SJSA1 (cell line): Measurements from ENCODE around the gene CXCL9. TPM values are rescaled to one million over a fixed set of nuclear protein-coding genes. Genes with fewer than 3 reads are reported as not detected.

Source experiments
- DNase-seq, 2 experiments: peaks; one replicate each; pipeline ENCODE4 v3.0.0-alpha.2; 2015 to 2020; ENCODE audit warnings: low spot score in 2 of 2, low read depth in 1 of 2
- H3K27ac ChIP-seq: fragments of 250-450 bp; sonication (Bioruptor Pico); 2 replicates; pipeline ENCODE4 v1.5.1; 2020; ENCODE audit warnings: mild to moderate bottlenecking, moderate library complexity
- H3K27me3 ChIP-seq: fragments of 250-450 bp; sonication (Bioruptor Pico); replicated peaks from 2 replicates; pipeline ENCODE4 v1.5.1; 2020; ENCODE audit warnings: mild to moderate bottlenecking, moderate library complexity
- H3K36me3 ChIP-seq: fragments of 250-450 bp; sonication (Bioruptor Pico); 2 replicates; pipeline ENCODE4 v1.5.1; 2020; ENCODE audit warnings: mild to moderate bottlenecking
- H3K4me1 ChIP-seq: fragments of 250-450 bp; sonication (Bioruptor Pico); replicated peaks from 2 replicates; pipeline ENCODE4 v1.6.1; 2021; ENCODE audit warnings: mild to moderate bottlenecking
- H3K4me3 ChIP-seq: fragments of 250-450 bp; sonication (Bioruptor Pico); 2 replicates; pipeline ENCODE4 v1.5.1; 2020; ENCODE audit warnings: mild to moderate bottlenecking
- H3K9me3 ChIP-seq: fragments of 250-450 bp; sonication (Bioruptor Pico); replicated peaks from 2 replicates; pipeline ENCODE4 v1.5.1; 2020; ENCODE audit warnings: mild to moderate bottlenecking
- total RNA-seq: library from RNA; depleted of rRNA; stranded (reverse); fragments of >200 nt; shearing (Covaris generic); gene quantifications from 2 replicates; pipeline ENCODE4 v1.2.3, GENCODE V29; 2014

CXCL9 gene
- total RNA-seq, 1 experiment from 2014 or later, result not detected

- H3K27ac ChIP-seq, result peak overlapping the region; percentile 17; the same call in 1 of the 2 replicates
- H3K27me3 ChIP-seq, result no peaks in the 10 kb centered on the region; the same call in 1 of the 2 replicates
- peaks cover 8% of the 10 kb centered on the region for H3K4me1 ChIP-seq
- peak overlapping the region; percentile 14 for H3K4me3 ChIP-seq
- H3K9me3 ChIP-seq, result no peaks in the 10 kb centered on the region
- peak in 1 of 2 experiments; percentile 34 for DNase-seq
- no peaks in the 10 kb centered on the region for H3K36me3 ChIP-seq
Measured at GRCh38 chr4:76028350-76028765, 21.0 kb upstream of the CXCL9 start.

DNA sequence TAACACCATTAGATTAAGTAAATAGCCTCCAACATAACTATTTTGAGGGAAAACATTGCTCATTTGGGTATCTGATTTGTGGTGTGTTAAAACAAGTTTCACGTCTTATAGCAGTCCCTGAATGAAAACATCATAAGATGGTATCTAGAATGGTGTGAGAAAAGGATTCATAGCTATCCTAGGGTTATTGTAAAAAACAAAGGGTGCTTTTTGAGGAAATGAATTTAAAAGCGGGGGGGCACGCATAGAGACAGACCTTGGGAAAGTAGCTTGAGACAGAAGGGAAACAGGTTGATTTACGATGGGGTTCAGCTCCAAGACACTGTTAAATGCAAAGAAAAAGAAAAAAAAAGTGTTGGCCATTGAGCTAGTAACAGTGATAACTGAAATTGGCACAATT lies 16.8 kb upstream of the CXCL9 start:
- Histone ChIP-seq H3K27ac (no peak overlapping the region), H3K9me3 (no peaks in the 10 kb centered on the region)

DNA sequence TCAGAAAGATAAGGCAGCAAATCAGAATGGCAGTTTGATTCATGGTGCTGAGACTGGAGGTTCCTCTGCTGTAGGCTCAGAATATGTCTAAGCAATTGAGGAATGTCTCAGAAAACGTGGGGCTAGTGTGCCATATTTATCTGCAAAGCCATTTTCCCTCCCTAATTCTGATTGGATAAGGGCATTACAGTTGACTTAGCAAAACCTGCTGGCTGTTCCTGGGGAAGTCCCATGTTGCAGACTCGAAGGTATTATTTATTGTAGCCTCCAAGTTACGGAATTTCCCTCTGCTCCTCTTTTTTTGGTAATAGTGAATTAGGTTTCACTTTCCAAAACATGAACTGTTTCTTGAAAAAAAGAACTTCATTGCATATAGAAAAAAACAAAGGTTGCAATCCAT lies 16.1 kb upstream of the CXCL9 start, which contains the start of gene CXCL10:
Gene CXCL10, minus strand, starts transcription at position 109 of the 400 bp plus-strand sequence. Its CDS starts 66 bp downstream, at position 43.
- Histone ChIP-seq H3K9me3 (no peaks in the 10 kb centered on the region), H3K27me3 (no peaks in the 10 kb centered on the region), H3K36me3 (no peaks in the 10 kb centered on the region), H3K4me1 (peaks cover 3% of the 10 kb centered on the region), H3K27ac (no peak within 1 kb of the TSS), H3K4me3 (no peak within 1 kb of the TSS)
- peak in 1 of 2 experiments; percentile 21 for DNase-seq

More for the DNA sequence above, 16.8 kb upstream of the CXCL9 start:
- Histone ChIP-seq H3K36me3 (no peaks in the 10 kb centered on the region), H3K4me3 (no peak overlapping the region), H3K4me1 (peaks cover 8% of the 10 kb centered on the region), H3K27me3 (no peaks in the 10 kb centered on the region; the same call in 1 of the 2 replicates)
- DNase-seq, result no peak

GRCh38 chr4:76022677-76023076 lies 15.4 kb upstream of the CXCL9 start:
- Histone ChIP-seq H3K4me1 (no peaks in the 10 kb centered on the region; the same call in 1 of the 2 replicates), H3K36me3 (no peaks in the 10 kb centered on the region), H3K27me3 (no peaks in the 10 kb centered on the region), H3K27ac (no peak overlapping the region), H3K9me3 (no peaks in the 10 kb centered on the region), H3K4me3 (no peak overlapping the region)
- DNase-seq, result no peak

- Histone ChIP-seq H3K36me3 (no peaks in the 10 kb centered on the region), H3K4me1 (no peaks in the 10 kb centered on the region; the same call in 1 of the 2 replicates), H3K27ac (no peak overlapping the region), H3K9me3 (no peaks in the 10 kb centered on the region), H3K4me3 (no peak overlapping the region), H3K27me3 (no peaks in the 10 kb centered on the region)
- no peak for DNase-seq
Measured at GRCh38 chr4:76022031-76022430, 14.7 kb upstream of the CXCL9 start.

DNA sequence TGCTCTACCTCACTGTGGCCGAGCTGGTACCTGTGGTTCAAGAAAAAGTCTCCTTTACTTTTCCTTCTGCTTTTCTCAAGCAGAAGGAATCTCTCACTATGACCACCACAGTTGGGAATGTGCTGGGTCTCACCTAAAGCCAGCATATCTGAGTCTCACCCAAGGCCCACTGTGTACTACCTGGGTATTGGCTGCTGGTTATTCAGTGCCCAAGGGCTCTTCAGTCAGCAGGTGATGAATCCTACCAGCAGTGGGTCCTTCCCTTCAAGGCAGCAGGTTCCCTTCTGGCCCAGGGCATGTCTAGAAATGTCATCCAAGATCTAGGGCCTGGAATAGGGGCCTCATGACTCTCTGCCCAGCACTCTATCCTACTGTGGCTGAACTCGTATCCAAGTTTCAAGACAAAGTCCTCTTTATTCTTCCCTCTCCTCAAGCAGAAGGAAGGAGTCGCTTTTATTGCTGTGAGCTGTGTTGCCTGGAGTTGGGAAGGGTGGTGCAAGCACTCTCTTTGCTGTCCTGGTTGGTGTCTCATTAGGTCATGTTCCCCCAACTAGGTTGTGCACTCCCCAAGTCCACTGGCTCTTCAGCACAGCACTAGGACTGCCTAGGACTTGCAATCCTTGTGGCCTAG lies 9.9 kb upstream of the CXCL9 start:
- Histone ChIP-seq H3K27me3 (no peaks in the 10 kb centered on the region), H3K36me3 (no peaks in the 10 kb centered on the region), H3K27ac (no peak overlapping the region), H3K9me3 (no peaks in the 10 kb centered on the region), H3K4me3 (no peak overlapping the region), H3K4me1 (peaks cover 19% of the 10 kb centered on the region)
- no peak for DNase-seq

DNA sequence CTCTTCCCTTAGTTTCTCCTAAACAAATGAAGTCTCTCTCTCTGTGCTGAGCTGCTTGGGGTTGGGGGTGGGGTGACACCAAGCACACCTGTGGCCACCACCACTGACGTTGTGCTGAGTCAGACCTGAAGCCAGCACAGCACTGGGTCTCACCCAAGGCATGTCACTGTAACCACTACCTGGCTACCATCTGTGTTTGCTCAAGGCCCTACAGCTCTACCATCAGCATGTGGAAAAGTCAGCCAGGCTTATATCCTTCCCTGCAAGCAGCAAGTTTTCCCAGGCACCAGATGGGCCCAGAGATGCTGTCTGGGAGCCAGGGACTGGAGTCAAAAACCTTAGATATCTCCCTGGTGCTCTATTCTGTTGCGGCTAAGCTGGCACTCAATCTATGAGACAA lies 9.1 kb upstream of the CXCL9 start:
- H3K9me3 ChIP-seq, result no peaks in the 10 kb centered on the region; the same call in 1 of the 2 replicates
- H3K36me3 ChIP-seq, result no peaks in the 10 kb centered on the region
- H3K4me1 ChIP-seq, result peaks cover 27% of the 10 kb centered on the region
- H3K4me3 ChIP-seq, result no peak overlapping the region
- no peak for DNase-seq
- H3K27me3 ChIP-seq, result no peaks in the 10 kb centered on the region
- H3K27ac ChIP-seq, result no peak overlapping the region

DNA sequence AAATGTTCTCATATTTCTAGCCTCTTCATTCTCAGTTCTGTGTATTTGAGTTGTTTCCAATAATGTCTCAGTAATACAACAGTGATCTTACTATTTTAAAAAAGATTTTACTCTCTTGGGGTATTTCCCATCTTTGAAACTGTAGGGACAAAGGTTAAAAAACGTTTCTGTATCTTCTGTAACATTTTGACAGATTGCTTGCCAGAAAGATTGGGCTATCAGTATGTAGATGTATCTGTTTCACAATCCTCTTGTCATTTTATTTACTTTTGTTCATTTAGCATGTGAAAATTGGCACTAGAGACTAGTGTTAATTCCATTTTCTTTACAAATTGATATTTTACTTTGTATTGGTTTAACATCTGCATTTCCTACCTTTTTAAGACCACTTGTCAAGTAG lies 6.2 kb upstream of the CXCL9 start:
- H3K36me3 ChIP-seq, result no peaks in the 10 kb centered on the region
- H3K9me3 ChIP-seq, result no peaks in the 10 kb centered on the region; the same call in 1 of the 2 replicates
- H3K4me3 ChIP-seq, result no peak overlapping the region
- no peaks in the 10 kb centered on the region for H3K27me3 ChIP-seq
- DNase-seq, result no peak
- H3K4me1 ChIP-seq, result peaks cover 34% of the 10 kb centered on the region
- peak overlapping the region; percentile 98 for H3K27ac ChIP-seq

- H3K9me3 ChIP-seq, result no peaks in the 10 kb centered on the region; the same call in 1 of the 2 replicates
- H3K36me3 ChIP-seq, result no peaks in the 10 kb centered on the region
- DNase-seq, result peak in 1 of 2 experiments; percentile 88
- H3K27me3 ChIP-seq, result no peaks in the 10 kb centered on the region
- H3K4me1 ChIP-seq, result peaks cover 34% of the 10 kb centered on the region
- H3K4me3 ChIP-seq, result no peak overlapping the region
- H3K27ac ChIP-seq, result peak overlapping the region; percentile 98
Measured at GRCh38 chr4:76012388-76012801, 5.1 kb upstream of the CXCL9 start.

DNA sequence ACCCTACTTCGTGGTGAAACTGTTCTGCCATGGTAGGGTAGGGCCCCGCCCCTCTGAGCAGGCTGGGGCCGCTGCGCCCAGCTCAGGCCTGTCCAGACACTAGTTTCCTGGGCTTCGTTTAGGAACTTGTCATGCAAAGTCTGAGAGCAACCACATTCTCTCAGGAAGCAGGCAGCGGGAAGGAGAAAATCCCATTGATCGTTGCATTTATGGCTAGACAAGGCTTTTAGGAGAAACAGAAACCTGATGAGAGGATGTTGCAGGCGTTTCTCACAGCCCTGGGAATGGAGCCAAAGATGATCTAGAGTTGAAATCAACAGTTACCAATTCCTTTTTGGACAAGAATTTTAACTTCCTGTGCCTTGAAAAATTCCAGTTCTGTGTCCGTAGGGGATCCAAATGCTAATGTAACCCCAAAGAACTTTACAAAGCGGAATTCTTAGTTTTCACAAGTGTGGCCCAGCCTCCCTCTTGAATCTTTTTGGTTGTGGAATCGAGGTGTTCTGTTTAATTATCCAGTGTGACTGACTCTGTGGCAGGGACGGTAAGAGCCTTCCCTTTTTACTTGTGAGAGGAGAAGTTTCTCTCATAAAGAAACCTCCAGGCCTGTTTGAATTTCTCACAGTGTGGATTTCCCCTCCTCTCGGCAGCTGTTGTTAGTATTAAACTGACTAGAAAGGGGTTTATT lies 4.5 kb upstream of the CXCL9 start:
- DNase-seq, result peak; percentile 70 to 82
- H3K9me3 ChIP-seq, result no peaks in the 10 kb centered on the region; the same call in 1 of the 2 replicates
- no peaks in the 10 kb centered on the region for H3K36me3 ChIP-seq
- H3K27ac ChIP-seq, result peak overlapping the region; percentile 98
- H3K4me3 ChIP-seq, result no peak overlapping the region
- H3K4me1 ChIP-seq, result peaks cover 34% of the 10 kb centered on the region
- no peaks in the 10 kb centered on the region for H3K27me3 ChIP-seq

DNA sequence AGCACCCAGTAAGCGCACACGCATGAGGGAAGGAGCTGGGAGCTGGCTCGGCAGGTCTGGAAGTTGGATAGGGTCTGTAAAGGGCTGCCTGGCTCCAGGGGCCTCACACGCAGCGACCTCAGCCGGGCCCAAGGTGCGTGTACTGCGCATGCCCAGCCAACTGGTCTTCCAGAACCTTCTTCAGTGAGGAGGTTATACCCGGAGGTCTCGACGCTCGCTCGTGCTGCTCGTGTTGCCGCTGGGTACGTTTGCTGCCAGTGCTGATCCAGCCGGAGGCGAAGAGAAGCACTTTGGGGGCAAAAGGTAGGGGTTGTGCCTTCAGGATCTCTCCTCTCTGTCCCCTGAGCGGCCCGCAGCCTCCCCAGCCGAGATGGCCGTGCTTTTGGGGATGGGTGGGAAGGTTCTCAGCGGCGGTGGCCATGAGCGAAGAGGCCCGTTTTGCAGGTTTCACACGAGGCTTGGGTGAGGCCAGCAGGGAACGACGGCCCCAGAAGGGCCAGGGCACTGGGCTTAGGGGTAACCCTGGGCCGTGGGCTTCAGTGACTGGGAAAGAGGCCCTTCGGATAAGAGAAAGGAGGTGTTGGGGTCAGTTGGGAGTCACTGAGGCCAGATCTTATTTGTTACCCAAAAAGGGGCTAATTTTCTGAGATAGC lies 3.8 kb upstream of the CXCL9 start:
- Histone ChIP-seq H3K27ac (peak overlapping the region; percentile 98), H3K9me3 (no peaks in the 10 kb centered on the region; the same call in 1 of the 2 replicates), H3K36me3 (no peaks in the 10 kb centered on the region), H3K4me1 (peaks cover 34% of the 10 kb centered on the region), H3K4me3 (no peak overlapping the region), H3K27me3 (no peaks in the 10 kb centered on the region)
- DNase-seq, result no peak

DNA sequence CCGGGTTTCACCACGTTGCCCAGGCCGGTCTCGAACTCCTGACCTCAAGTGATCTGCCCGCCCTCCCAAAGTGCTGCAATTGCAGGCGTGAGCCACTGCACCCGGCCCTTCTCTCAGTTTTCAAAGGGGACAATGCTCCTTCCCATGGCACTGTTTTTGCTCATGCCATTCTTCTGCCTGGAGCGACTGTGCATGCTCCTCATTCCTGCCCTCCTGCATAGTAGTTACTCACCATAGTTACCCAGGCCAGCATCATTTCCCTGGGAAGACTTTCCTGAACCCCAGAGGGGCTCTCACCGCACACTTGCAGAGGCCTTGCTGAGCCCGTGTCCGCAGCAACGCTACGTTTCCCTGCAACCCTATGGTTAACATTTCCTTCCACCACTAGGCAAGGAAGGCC lies 3.3 kb upstream of the CXCL9 start:
- Histone ChIP-seq H3K27ac (no peak overlapping the region; the same call in 1 of the 2 replicates), H3K4me1 (peaks cover 34% of the 10 kb centered on the region), H3K4me3 (no peak overlapping the region), H3K9me3 (no peaks in the 10 kb centered on the region; the same call in 1 of the 2 replicates), H3K27me3 (no peaks in the 10 kb centered on the region), H3K36me3 (no peaks in the 10 kb centered on the region)
- DNase-seq, result no peak

DNA sequence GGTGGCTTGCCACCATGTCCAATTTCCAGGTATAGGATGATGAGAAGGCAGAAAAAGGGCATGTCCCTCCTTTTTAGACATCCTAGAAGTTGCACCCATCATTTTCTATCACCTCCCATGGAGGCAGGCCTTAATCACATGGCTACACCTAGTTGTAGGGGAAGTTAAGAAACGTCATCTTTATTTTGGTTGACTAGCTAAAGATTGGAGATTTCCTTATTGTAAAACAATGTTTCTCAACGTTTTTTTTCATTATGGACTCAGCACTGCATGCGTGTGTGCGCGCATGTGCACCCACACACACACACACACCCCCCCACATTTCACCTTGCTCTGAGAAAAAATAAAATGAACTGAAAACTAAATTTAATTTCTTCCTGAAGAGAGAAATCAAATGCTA lies 2.0 kb upstream of the CXCL9 start:
- no peak overlapping the region for H3K27ac ChIP-seq
- H3K9me3 ChIP-seq, result no peaks in the 10 kb centered on the region; the same call in 1 of the 2 replicates
- H3K27me3 ChIP-seq, result no peaks in the 10 kb centered on the region
- peaks cover 34% of the 10 kb centered on the region for H3K4me1 ChIP-seq
- no peaks in the 10 kb centered on the region for H3K36me3 ChIP-seq
- DNase-seq, result no peak
- no peak overlapping the region for H3K4me3 ChIP-seq

DNA sequence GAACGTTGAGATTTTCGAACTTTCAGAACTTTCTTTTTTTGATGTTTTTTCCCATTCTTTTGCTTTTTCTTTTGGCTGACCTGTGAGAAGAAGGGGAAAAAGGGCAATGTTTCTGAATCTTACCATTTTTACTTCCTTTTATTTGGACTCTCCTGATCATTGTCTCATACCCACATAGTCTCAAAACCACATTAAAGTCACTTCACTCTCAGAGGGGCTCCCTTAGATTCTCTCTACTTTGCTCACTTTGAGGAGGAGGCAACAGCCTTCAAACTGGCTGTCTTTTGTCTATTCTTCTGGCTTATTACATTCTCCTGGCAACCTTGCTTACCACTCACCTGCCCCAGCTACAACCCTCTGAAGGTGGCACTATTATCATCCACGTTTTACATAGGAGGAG lies 3.7 kb downstream of the CXCL9 start:
- H3K9me3 ChIP-seq, result no peaks in the 10 kb centered on the region
- H3K36me3 ChIP-seq, result no peaks in the 10 kb centered on the region
- H3K4me3 ChIP-seq, result no peak overlapping the region
- H3K27ac ChIP-seq, result no peak overlapping the region
- no peaks in the 10 kb centered on the region; the same call in 1 of the 2 replicates for H3K4me1 ChIP-seq
- no peaks in the 10 kb centered on the region; the same call in 1 of the 2 replicates for H3K27me3 ChIP-seq
- DNase-seq, result no peak
